MV-4-11 (cell line): Measurements from ENCODE around the gene ATP6V1G2.

Experiments used
- DNase-seq: peaks from one replicate; lab custom pipeline; 2025; lab: John Stamatoyannopoulos, UW

The ATP6V1G2 gene

DNA sequence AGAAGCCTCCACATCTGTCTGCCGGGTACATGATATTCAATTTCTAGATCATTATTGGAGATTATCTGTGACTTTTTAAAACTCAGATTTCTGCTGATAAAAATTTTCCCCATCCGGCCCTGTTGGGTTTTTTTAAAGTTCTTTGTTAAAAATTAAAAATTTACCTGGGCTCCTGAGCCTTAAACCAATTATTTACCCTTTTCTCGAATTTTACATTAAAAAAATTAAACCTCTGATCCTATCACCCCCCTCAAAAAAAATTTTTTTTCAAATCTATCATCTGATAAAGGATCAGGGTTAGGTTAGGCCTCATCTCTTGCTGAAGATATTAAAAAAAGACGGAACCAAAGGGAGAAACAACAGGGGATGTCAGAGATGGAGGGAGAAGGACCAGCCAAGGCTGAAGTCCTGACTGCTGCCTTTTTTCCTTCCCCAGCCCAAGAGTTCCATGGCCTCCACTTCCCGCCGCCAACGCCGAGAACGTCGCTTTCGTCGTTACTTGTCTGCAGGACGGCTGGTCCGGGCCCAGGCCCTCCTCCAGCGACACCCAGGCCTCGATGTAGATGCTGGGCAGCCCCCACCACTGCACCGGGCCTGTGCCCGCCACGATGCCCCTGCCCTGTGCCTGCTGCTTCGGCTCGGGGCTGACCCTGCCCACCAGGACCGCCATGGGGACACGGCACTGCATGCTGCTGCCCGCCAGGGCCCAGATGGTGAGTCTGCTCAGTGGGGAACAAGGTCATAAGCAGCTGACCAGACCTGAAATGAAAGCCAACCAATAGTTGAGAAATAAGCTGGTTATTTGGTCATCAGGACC, 1.5 kb upstream of the ATP6V1G2 start:
- peak; percentile 23 for DNase-seq

DNA sequence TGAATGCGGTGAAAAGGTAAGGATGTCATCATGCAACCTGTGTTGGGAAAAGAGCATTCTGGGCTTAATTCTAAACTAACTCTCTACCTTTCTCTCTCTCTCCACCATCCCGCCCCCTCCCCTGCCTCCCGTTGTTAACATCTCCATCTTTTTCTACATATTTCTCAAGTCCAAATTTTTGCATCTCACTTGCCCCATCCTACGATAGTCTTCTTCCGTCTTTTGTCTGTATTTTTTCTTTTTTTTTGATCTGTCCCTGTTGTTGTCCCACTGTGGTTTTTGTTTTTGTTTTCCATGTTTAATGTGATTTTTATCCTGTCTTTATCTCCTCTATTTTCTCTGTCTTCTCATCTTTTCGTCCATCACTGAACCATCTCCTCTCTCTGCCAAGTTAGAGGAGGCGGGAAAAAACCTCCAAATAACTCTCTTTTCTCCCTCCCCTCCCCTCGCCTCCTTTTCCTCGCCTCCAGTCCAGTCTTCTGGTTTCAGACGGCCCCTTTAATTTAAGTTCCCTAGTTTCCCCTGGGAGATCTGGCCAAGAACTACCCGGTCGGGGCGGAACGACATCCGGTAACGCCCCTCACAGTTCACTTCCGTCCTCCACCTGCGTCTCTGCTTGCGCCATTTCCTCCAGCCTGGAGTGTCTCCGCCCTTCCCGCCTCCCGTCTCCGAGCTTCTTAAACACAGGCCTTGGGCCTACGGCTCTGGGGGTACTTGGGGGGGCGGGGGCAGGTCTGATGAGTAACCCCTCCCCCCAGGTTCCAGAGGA, 734 bp upstream of the ATP6V1G2 start, which contains the start of gene NFKBIL1:
Gene NFKBIL1 (plus strand): TSS at position 651 of the 769 bp plus-strand sequence. CDS start 87 bp downstream, at position 738.
- peak; percentile 97 for DNase-seq

DNA sequence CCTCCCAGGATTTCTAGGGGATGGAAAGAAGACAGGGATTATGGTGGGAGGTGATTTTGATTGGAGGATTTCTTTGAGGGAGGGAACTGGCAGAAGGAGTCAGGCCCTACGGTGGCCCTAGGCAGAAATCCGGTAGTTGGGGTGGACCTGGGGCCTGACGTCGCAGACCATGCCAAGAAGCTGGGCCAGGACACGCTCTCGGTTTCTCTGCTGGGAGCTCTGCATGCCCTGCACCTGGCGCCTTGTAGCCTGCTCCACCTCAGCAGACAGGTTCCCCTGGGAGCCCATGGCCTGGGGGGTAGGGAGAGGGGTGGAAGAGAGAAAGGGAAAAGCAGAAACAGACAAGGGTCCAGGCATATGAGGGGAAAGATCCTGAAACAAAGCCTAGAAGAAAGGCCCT, 1.1 kb downstream of the ATP6V1G2 start:
- no peak for DNase-seq

DNA sequence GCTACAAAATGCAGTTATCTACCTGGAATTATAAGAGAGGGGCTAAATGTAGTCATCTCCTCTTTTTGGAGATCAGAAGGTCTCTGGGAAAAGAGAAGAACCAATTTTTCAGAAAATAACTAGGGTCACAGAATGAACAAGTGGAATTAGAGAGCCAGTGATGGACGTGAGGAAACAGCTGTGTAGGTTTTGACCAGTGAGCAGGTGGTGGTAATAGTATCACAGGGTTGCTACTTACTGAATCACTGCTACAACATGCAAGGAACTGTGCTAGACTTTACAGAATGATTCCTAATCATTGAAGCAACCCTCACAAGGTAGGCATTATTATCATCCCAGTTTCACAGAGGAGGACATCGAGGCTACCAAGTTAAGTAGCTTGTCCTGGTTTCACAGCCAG, 1.7 kb downstream of the ATP6V1G2 start:
- no peak for DNase-seq

DNA sequence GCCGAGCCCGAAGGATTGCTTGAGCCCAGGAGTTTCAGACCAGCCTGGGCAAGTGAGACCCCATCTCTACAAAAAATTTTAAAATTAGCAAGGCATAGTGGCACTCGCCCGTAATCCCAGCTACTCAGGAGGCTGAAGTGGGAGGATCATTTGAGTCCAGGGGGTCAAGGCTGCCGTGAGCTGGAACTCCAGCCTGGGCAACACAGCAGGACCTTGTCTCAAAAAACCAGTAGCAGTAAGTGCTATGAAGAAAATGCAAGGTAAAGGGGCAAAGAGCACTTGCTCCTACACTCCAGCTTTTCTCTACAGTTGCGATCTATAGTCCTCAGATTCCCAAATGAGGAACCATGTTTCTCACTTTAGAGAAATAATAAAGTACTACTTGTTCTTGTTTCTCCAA, 2.8 kb downstream of the ATP6V1G2 start:
- no peak for DNase-seq

DNA sequence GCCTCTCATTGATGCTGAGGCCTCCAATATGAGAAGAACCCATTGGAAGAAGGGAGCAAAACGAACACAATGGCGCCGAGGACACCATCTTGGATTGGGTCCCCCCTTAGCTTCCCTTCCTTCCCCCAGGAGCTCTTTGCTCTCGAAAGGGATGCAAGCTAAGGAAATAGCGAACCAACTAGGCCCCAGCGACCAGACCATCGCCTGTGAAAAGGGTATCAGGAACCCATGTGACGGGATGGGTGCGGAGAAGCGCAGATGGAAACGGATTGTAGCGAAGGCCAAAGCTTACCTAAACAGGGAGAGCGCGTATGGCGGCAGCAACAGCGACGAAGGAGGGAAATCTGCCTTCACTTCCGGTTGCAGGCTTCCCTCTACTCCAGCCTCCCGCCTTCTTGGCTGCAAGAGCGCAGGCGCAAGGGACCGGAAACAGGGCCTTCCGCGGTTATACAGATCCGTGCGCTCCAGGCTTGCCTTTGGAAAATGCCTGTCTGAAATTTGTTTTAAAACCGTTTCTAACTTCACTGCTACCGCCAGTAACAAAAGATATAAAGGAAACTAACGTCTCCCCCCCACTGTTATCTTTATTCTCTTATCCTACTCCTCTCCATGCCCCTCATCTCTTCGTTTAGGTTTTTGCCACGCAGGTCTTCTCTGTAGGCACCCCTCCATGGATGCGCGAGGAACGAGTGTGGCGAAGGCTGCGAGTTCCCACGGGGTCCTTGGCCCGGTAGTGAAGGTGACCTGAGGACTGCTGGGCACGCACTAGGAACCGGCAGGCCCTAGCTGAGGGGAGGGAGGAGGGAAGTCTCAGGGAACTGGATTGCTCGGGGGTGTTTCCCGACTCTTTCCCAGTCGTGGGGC, 4.5 kb downstream of the ATP6V1G2 start, which contains the start of gene DDX39B:
Gene DDX39B (minus strand): TSS at position 346 of the 864 bp plus-strand sequence. CDS start 1,471 bp downstream, outside the sequence.
- peak; percentile 95 for DNase-seq

DNA sequence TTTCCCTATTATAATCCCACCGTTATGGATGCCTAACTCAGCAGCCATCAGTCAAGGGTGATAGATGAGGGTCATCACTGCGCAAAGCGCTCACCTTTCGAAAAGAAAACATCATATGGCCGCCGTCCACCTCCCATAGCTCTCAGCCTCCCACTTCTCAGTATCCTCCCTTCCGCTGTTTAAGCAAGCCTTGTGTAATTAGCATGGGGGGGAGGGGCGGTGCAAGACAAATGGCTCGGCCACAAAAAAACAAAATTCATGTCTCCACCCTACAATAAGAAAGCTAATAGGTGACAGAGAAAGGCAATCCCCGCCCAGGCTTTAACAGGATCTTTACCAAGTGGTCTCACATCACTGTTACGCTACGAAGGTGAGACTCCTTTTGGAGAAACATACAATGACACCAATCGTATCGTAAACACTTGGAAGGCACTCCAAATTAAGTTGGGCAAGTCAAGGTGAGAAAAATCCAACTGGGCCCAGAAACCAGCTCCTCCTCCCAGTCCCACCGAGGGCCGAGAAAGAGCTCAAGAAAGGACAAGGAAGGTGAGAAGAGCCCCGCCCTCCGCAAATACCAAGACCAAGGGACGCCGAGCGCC, 5.2 kb downstream of the ATP6V1G2 start:
- peak; percentile 62 for DNase-seq

DNA sequence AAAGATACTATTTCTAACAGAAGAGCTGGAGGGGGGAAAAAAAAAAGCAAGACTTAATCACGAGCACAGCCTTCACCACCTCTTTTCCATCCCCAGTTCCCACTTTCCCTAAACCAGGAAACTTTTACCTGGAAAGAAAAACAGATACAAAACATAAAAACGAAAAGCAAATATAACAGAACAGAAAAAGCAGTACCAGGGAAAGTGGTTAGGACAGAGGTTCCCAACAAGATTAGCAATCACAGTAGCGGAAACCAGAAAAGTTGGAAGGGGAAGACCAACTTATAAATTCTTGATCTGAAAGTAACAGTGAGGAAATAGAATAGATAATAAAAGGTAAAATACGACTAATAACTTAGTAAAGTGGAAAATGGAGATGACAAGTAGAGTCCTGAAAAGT, 5.8 kb downstream of the ATP6V1G2 start:
- DNase-seq, result no peak

DNA sequence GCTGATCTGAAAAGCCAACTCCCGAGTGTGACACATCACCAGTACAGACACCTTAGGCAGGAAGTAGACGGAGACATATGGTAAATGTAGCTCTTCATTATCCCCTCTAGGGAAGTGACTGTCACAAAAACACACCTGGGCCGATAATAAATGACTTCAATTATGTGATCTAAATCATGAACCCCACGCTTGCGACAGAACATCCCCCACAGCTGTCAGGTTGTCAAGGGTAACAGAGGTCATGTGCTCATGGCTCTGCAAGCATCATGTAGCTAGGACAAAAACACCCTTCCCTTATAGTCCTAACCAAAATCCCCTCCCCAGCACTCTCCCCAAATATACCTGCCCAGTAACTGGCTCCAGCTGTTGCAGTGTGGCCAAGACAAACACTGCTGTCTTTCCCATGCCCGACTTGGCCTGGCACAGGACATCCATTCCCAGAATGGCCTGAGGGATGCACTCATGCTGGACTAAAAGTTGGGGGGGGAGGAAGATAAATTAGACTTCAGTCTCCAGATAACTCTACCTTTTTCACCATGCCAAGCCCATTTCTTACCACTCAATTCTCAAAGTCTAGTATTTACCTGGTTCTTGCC, 7.5 kb downstream of the ATP6V1G2 start:
- no peak for DNase-seq

DNA sequence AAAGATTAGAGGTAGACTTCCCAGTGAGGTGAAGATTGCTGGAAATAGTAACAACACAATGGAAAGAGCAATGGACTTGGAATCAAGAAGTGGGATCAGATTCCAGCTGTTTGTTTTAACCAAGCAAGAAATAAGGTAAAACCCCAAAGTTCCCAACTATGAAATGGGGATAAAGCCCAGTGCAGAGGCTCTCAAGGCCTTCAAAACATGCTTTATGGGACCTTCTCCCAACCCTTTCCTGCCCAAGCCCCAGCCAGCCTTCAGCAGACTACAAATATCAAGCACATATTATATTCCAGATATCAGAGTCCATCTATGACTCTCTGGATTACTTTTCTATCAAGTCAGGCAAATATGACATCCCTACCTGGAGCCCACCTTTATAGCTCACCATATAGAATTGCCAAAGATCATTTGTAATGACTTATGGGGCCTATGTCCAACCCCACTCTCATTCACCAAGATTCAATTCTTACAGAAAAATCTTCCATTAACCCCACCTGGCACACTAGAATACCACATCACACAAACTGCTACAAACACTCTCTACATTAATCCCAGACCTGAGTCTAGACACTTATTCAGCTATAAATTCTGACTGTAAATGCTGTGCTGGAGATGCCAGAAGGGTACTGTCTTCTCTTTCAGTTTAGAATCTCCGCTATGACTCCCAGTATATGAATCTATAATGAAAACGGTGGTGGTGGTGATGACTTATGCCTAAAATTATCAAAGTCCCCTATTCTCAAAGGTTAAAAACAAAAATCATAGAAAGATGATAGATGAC, 10.7 kb downstream of the ATP6V1G2 start:
- DNase-seq, result no peak

DNA sequence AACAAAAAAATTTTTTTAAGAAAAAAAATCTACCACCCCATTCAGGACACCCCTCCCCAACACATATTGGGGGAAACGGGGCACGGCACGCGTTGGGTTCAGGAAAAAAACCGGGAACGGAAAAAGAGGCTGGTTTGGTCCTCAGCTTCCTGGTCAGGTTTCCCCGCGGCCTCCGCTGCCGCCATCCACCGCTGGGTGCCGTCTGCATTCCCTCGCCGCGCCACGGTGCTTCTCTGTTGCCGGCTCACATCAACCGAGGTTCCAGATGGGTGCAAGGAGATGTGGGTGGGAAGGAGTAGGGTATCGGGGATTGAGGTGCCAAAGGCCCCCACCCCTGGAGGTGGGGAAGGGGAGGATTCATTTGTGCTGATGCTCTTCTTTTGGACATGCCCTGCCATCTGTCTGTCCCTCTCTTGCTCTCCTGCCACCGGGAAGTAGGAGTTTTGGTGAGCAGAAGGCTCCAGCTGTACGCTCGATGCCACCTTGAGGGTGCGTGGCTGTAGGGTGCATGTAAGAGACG, 11.8 kb downstream of the ATP6V1G2 start:
- DNase-seq, result no peak

DNA sequence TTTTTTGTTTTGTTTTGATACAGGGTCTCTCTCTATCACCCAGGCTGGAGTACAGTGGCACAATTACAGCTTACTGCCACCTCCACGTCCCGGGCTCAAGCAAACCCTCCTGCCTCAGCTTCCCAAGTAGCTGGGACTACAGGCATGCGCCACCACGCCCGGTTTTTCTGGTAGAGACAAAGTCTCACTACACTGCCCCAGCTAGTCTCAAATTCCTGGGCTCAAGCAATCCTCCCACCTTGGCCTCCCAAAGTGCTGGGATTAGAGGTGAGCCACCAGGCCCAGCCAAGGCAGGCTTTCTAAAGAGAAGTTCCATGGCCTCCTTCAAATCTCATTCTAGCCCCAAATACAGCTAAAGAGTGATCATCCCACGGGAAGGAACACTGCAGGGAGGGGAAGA, 12.4 kb downstream of the ATP6V1G2 start:
- no peak for DNase-seq

DNA sequence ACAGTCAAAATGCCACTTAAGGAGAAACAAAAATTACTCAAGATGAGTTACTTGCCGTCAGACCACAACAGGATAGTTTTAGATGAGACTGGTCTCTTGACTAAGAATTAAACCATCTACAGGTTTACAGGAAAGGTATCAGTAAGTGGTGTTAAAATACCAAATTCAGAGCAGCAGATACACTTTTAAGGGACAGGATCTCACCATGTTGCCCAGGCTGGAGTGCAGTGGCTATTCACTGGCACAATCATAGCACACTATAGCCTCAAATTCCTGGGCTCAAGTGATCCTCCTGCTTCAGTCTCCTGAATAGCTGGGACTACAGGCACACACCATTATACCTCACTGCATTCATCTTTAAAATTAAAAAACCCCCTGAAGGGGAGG, 13.0 kb downstream of the ATP6V1G2 start:
- DNase-seq, result no peak

DNA sequence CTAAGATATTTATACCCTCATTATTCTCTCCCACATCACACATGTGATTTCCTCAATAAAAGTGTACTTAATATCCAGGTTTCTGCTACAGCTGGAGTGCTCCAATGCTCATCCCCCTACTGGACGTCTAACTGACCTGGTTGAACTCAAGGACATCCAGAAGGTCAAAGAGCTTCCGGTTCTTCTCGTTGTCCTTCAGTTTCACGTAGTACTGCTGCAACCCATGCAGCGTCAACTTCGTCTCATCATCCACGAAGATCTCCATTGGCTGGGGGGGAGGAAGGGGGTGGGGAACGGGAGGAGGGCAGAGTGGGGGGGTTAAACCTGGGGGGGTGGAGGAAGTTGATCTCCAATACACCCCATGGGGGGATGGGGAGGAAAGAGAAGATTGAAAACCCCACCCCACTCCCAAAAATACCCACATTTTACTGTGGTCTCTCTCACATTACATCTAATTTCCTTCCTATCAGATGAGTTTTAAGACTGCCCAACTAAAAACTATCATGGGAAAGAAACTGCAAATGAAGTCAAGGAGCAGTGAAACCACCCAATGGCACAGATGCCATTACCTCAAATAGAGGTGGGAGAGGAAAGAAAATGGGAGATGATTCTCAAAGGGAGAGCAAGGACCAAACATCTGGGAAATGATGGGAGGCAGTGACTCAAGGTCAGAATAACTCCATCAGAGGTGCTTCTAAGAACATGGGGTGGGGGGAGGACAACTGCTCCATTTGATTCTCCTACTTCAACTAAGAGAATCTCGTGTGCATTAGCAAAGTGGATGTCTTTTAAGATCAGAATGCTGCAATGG, 13.6 kb downstream of the ATP6V1G2 start:
- no peak for DNase-seq

DNA sequence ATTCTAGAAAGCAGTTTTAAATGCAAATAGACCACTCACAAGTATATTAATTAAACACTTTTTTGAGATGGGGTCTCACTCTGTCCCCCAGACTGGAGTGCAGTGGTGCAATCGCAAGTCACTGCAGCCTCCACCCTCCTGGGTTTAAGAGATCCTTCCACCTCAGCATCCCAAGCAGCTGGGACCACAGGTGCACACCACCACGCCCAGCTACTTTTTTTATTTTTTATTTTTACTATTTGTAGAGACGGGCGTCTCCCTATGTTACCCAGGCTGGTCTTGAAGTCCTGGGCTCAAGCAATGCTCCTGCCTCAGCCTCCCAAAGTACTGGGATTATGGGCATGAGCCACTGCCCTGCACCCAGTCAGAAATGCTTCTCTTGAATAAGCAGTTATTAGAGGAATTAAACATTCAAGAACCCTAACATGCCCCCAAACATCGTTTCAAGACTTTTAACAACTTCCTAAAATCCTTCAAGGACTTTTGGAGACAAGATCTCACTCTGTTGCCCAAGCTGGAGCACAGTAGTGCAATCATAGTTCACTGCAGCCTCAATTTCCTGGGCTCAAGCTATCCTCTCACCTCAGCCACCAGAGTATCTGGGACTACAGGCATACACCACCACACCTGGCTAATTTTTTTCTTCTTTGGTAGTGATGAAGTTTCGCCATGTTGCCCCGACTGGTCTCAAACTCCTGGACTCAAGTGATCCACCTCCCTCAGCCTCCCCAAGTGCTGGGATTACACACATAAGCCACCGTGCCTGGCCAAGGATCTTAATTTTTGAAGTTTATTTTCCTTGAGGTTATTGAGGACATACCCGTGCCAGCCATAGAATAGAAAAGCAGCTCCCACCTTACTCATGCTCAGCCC, 14.4 kb downstream of the ATP6V1G2 start:
- DNase-seq, result no peak

DNA sequence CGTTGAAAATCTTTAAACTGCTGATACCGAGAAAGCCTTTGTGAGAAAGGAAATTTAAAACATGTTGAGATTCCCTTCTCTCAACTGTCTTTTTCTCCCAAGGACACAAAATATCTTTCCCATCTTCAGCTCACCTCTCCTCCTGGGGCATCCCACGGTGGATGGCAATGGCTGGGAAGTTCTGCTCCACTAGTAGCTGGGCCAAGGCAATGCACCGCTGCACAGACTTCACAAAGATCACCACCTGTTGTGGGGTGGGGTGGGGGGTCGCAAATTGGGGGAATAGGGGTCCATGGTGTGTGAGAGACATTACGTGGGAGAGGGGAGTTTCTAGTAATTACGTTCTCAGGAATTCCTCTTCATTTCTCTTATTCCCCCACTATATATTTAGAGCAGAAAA, 15.2 kb downstream of the ATP6V1G2 start:
- no peak for DNase-seq

DNA sequence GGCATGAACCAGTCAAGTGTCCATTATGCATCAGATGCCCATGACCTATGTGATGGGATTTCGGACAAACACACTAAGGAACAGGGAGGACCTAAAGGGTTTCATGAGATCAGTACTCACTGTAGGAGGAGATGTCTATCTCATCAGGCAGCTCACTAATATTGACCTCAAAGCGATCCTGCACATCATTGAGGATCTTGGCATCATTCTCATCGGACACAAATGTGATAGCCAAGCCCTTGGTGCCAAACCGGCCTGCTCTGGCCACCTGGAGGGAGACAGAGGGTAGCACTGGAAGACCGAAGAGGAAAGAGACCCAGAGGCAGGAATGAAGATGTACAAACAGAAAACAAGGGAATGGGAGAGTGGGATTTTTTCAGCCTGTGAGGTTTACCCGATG, 15.7 kb downstream of the ATP6V1G2 start:
- no peak for DNase-seq
